Natural killer cell (primary cell): ENCODE data around the gene GALNT2. TPM values are rescaled to one million over a fixed set of nuclear protein-coding genes. Genes with fewer than 3 reads are reported as not detected.

Experiments
- ATAC-seq, 3 donors: fragments of 150-1000 bp in 2 of 3; fragments of 200-7000 bp in 1 of 3; cut with Tn5 transposase; 1 replicate in 1 of 3; 2 replicates in 2 of 3; pipeline ENCODE4 v1.10.0; 2021; ENCODE audit warnings: mild to moderate bottlenecking in 2 of 3, moderate library complexity in 2 of 3
- DNase-seq, 2 donors: peaks; one replicate each; pipeline versions ENCODE4 v3.0.0 to v3.0.0-alpha.2; 2013 to 2021; ENCODE audit warnings: mixed read lengths in 1 of 2
- H3K27ac ChIP-seq: one replicate; pipeline ENCODE4 v1.5.1; 2013; ENCODE audit warnings: mild to moderate bottlenecking, low read length
- H3K27me3 ChIP-seq: one replicate; pipeline ENCODE4 v1.6.1; 2013; ENCODE audit warnings: low read length; ENCODE audit not compliant: control insufficient read depth, insufficient read depth
- H3K36me3 ChIP-seq: one replicate; pipeline ENCODE4 v1.6.1; 2013; ENCODE audit warnings: low read length; ENCODE audit not compliant: control insufficient read depth, insufficient read depth
- H3K4me1 ChIP-seq: one replicate; pipeline ENCODE4 v1.6.1; 2013; ENCODE audit warnings: low read length; ENCODE audit not compliant: control insufficient read depth, insufficient read depth
- H3K4me3 ChIP-seq: one replicate; pipeline ENCODE4 v1.5.1; 2013; ENCODE audit warnings: low read length
- H3K9me3 ChIP-seq: one replicate; pipeline ENCODE4 v1.6.1; 2013; ENCODE audit warnings: low read length; ENCODE audit not compliant: control insufficient read depth, insufficient read depth
- H3K27ac Mint-ChIP-seq, 2 donors: one replicate each; pipeline ENCODE4 v1.8.0; 2022; ENCODE audit warnings: mild to moderate bottlenecking in 2 of 2, mixed read lengths in 2 of 2, moderate library complexity in 1 of 2
- H3K27me3 Mint-ChIP-seq, 2 donors: one replicate each; pipeline ENCODE4 v1.8.0; 2022; ENCODE audit warnings: low read depth in 2 of 2, mixed read lengths in 2 of 2
- H3K36me3 Mint-ChIP-seq: one replicate; pipeline ENCODE4 v1.8.0; 2022; ENCODE audit warnings: mixed read lengths
- H3K4me1 Mint-ChIP-seq, 2 donors: one replicate each; pipeline ENCODE4 v1.8.0; 2022; ENCODE audit warnings: mixed read lengths in 2 of 2
- H3K4me3 Mint-ChIP-seq: one replicate; pipeline ENCODE4 v1.8.0; 2022; ENCODE audit warnings: mild to moderate bottlenecking, moderate library complexity, mixed read lengths
- H3K9me3 Mint-ChIP-seq, 2 donors: one replicate each; pipeline ENCODE4 v1.8.0; 2022; ENCODE audit warnings: mixed read lengths in 2 of 2
- WGBS: methylation state at CpG from one replicate; pipeline ENCODE4 v1.1.7; 2013; ENCODE audit warnings: missing lambda C conversion rate; ENCODE audit not compliant: insufficient coverage; 5-methylcytosine and 5-hydroxymethylcytosine counted together
- intact Hi-C: fragments of 100-400 bp; cut with micrococcal nuclease; formaldehyde crosslinking; loops from one replicate; pipeline ENCODE4 v1.14.2; 2022
- total RNA-seq, 4 donors: library from RNA; stranded (reverse); fragments of 120-200 nt in 1 of 4; gene quantifications; one replicate each; pipeline versions ENCODE4 v1.2.3 to v1.2.4, GENCODE V29; 2013 to 2022
- TF ChIP-seq, protein P1 (sequence below): fragments of 200-600 bp; IDR thresholded peaks from one replicate; pipeline ENCODE4 v1.8.0; 2022; ENCODE audit warnings: antibody characterized with exemption

The GALNT2 gene
- total RNA-seq, 3 donors from 2014 or later (not counting 1 experiment from before 2014, with no cell fraction given): 31.2 to 53.6 (median 47.3) TPM

- Mint-ChIP-seq H3K9me3 (no peaks in the 10 kb centered on the region), H3K4me1 (peaks cover 56 to 63% of the 10 kb centered on the region in 2 donors), H3K36me3 (no peaks in the 10 kb centered on the region), H3K27me3 (no peaks in the 10 kb centered on the region), H3K27ac (no peak overlapping the region), H3K4me3 (no peak overlapping the region)
- TF ChIP-seq, protein P1, sequence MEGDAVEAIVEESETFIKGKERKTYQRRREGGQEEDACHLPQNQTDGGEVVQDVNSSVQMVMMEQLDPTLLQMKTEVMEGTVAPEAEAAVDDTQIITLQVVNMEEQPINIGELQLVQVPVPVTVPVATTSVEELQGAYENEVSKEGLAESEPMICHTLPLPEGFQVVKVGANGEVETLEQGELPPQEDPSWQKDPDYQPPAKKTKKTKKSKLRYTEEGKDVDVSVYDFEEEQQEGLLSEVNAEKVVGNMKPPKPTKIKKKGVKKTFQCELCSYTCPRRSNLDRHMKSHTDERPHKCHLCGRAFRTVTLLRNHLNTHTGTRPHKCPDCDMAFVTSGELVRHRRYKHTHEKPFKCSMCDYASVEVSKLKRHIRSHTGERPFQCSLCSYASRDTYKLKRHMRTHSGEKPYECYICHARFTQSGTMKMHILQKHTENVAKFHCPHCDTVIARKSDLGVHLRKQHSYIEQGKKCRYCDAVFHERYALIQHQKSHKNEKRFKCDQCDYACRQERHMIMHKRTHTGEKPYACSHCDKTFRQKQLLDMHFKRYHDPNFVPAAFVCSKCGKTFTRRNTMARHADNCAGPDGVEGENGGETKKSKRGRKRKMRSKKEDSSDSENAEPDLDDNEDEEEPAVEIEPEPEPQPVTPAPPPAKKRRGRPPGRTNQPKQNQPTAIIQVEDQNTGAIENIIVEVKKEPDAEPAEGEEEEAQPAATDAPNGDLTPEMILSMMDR: no peak
- Histone ChIP-seq H3K4me3 (no peak overlapping the region), H3K36me3 (no peaks in the 10 kb centered on the region), H3K9me3 (no peaks in the 10 kb centered on the region), H3K4me1 (peaks cover 3% of the 10 kb centered on the region), H3K27ac (no peak overlapping the region), H3K27me3 (no peaks in the 10 kb centered on the region)
- DNase-seq: no peak
- peak in 2 of 3 donors; percentile 24 to 58 for ATAC-seq
- intact Hi-C loops: no loop called here
- 49% methylated on average over 6 of the region's 6 CpGs for WGBS
Measured at GRCh38 chr1:230159580-230159979, 92.5 kb downstream of the GALNT2 start.

GRCh38 chr1:230160957-230161771 lies 94.1 kb downstream of the GALNT2 start:
- ATAC-seq: no peak
- Histone ChIP-seq H3K4me3 (no peak overlapping the region), H3K9me3 (no peaks in the 10 kb centered on the region), H3K27ac (no peak overlapping the region), H3K4me1 (peaks cover 3% of the 10 kb centered on the region), H3K27me3 (no peaks in the 10 kb centered on the region), H3K36me3 (no peaks in the 10 kb centered on the region)
- Mint-ChIP-seq H3K36me3 (no peaks in the 10 kb centered on the region), H3K9me3 (no peaks in the 10 kb centered on the region), H3K4me3 (no peak overlapping the region), H3K27ac (peak overlapping the region in 1 of 2 donors; percentile 34), H3K4me1 (peaks cover 46 to 55% of the 10 kb centered on the region in 2 donors), H3K27me3 (no peaks in the 10 kb centered on the region)
- DNase-seq: no peak
- intact Hi-C loops: no loop called here
- TF ChIP-seq, protein P1: no peak
- WGBS: 73% methylated on average over 8 of the region's 8 CpGs

GRCh38 chr1:230163205-230163604 lies 96.2 kb downstream of the GALNT2 start:
- Mint-ChIP-seq H3K4me1 (peaks cover 39 to 46% of the 10 kb centered on the region in 2 donors), H3K4me3 (no peak overlapping the region), H3K27ac (no peak overlapping the region), H3K9me3 (no peaks in the 10 kb centered on the region), H3K27me3 (no peaks in the 10 kb centered on the region), H3K36me3 (no peaks in the 10 kb centered on the region)
- no peak for DNase-seq
- Histone ChIP-seq H3K9me3 (no peaks in the 10 kb centered on the region), H3K4me1 (peaks cover 3% of the 10 kb centered on the region), H3K4me3 (no peak overlapping the region), H3K27ac (no peak overlapping the region), H3K36me3 (no peaks in the 10 kb centered on the region), H3K27me3 (no peaks in the 10 kb centered on the region)
- intact Hi-C loops: no loop called here
- 92% methylated on average over 6 of the region's 6 CpGs for WGBS
- no peak for ATAC-seq
- TF ChIP-seq, protein P1: no peak

- Histone ChIP-seq H3K9me3 (no peaks in the 10 kb centered on the region), H3K27ac (no peak overlapping the region), H3K4me3 (no peak overlapping the region), H3K27me3 (no peaks in the 10 kb centered on the region), H3K4me1 (peaks cover 1% of the 10 kb centered on the region), H3K36me3 (no peaks in the 10 kb centered on the region)
- Mint-ChIP-seq H3K27ac (no peak overlapping the region), H3K9me3 (no peaks in the 10 kb centered on the region), H3K27me3 (no peaks in the 10 kb centered on the region), H3K36me3 (no peaks in the 10 kb centered on the region), H3K4me1 (peaks cover 37 to 44% of the 10 kb centered on the region in 2 donors), H3K4me3 (no peak overlapping the region)
- 98% methylated on average over 3 of the region's 3 CpGs for WGBS
- no peak for ATAC-seq
- DNase-seq: no peak
- TF ChIP-seq, protein P1: no peak
- intact Hi-C loops: no loop called here
Measured at GRCh38 chr1:230163719-230164118, 96.7 kb downstream of the GALNT2 start.
